PC-9 (cell line): ENCODE data around the gene BCR. TPM values are rescaled to one million over a fixed set of nuclear protein-coding genes. Genes with fewer than 3 reads are reported as not detected.

ENCODE experiments used
- BruUV-seq: library from RNA; stranded (reverse); fragments of 400-500 nt; replicated peaks from 2 replicates; lab custom pipeline; 2021; lab: Mats Ljungman, UMichigan
- CTCF ChIA-PET: fragments of 300-600 bp; sonication (Branson Sonifier 250); formaldehyde crosslinking; loops from one replicate; lab custom pipeline; 2022; ENCODE audit warnings: antibody characterized with exemption; lab: Charles Lee
- POLR2A ChIA-PET: fragments of 300-600 bp; sonication (Branson Sonifier 250); formaldehyde crosslinking; loops from one replicate; lab custom pipeline; 2022; ENCODE audit warnings: antibody characterized with exemption; ENCODE audit not compliant: unreplicated experiment; lab: Charles Lee
- DNase-seq, 2 experiments: peaks; one replicate each; pipeline versions ENCODE4 v3.0.0 to v3.0.0-alpha.2; 2015 to 2022; ENCODE audit warnings: mixed read lengths in 1 of 2
- H2AFZ ChIP-seq: fragments of 200-600 bp; sonication (generic); 2 replicates; pipeline ENCODE4 v1.8.1; 2017; ENCODE audit warnings: antibody characterized with exemption
- H3F3A ChIP-seq: fragments of 200-600 bp; sonication (generic); 2 replicates; pipeline ENCODE4 v1.8.1; 2017; ENCODE audit warnings: antibody characterized with exemption, mild to moderate bottlenecking, low read depth; ENCODE audit not compliant: insufficient read depth
- H3K27ac ChIP-seq: fragments of 200-600 bp; sonication (generic); 2 replicates; pipeline ENCODE4 v1.6.1; 2016; ENCODE audit warnings: mixed run types
- H3K27me3 ChIP-seq: fragments of 200-600 bp; sonication (generic); 2 replicates; pipeline ENCODE4 v1.6.1; 2016; ENCODE audit warnings: low read depth, mixed run types; ENCODE audit not compliant: insufficient read depth
- H3K36me3 ChIP-seq: fragments of 200-600 bp; sonication (generic); 2 replicates; pipeline ENCODE4 v1.6.1; 2016; ENCODE audit warnings: low read depth, mixed run types
- H3K4me1 ChIP-seq: fragments of 200-600 bp; sonication (generic); replicated peaks from 2 replicates; pipeline ENCODE4 v1.6.1; 2016; ENCODE audit warnings: mixed run types; ENCODE audit not compliant: insufficient read depth
- H3K4me2 ChIP-seq: fragments of 200-600 bp; sonication (generic); 2 replicates; pipeline ENCODE4 v1.6.1; 2017; ENCODE audit warnings: mixed run types
- H3K4me3 ChIP-seq: fragments of 200-600 bp; sonication (generic); 2 replicates; pipeline ENCODE4 v1.6.1; 2016; ENCODE audit warnings: mixed run types
- H3K79me2 ChIP-seq: fragments of 200-600 bp; sonication (generic); 2 replicates; pipeline ENCODE4 v1.6.1; 2017; ENCODE audit warnings: low read depth, mixed run types
- H3K9me2 ChIP-seq: fragments of 200-600 bp; sonication (generic); 2 replicates; pipeline ENCODE4 v1.8.1; 2017; ENCODE audit warnings: mild to moderate bottlenecking; ENCODE audit not compliant: insufficient read depth
- H3K9me3 ChIP-seq: fragments of 200-600 bp; sonication (generic); 2 replicates; pipeline ENCODE4 v1.8.1; 2016; ENCODE audit warnings: low read depth; ENCODE audit not compliant: insufficient read depth
- H4K20me1 ChIP-seq: fragments of 200-600 bp; sonication (generic); 2 replicates; pipeline ENCODE4 v1.8.1; 2017; ENCODE audit not compliant: insufficient read depth
- EZH2 ChIP-seq: fragments of 200-600 bp; sonication (generic); IDR thresholded peaks from 2 replicates; pipeline ENCODE4 v1.8.0; 2017; ENCODE audit warnings: antibody characterized with exemption, low read depth
- intact Hi-C: fragments of 100-400 bp; cut with micrococcal nuclease; formaldehyde crosslinking; loops from one replicate; pipeline ENCODE4 v1.10.0; 2022; ENCODE audit not compliant: unreplicated experiment
- total RNA-seq: library from RNA; stranded (reverse); gene quantifications from 2 replicates; pipeline ENCODE4 v1.2.3, GENCODE V29; 2021
- TF ChIP-seq, protein P1 (sequence below): fragments of 200-600 bp; sonication (generic); conservative IDR thresholded peaks from 2 replicates; pipeline ENCODE4 v1.6.1; 2017; ENCODE audit warnings: mixed run types, antibody characterized with exemption, mild to moderate bottlenecking, moderate library complexity

Gene BCR
- total RNA-seq, 1 experiment from 2014 or later, result 47.8 TPM

DNA sequence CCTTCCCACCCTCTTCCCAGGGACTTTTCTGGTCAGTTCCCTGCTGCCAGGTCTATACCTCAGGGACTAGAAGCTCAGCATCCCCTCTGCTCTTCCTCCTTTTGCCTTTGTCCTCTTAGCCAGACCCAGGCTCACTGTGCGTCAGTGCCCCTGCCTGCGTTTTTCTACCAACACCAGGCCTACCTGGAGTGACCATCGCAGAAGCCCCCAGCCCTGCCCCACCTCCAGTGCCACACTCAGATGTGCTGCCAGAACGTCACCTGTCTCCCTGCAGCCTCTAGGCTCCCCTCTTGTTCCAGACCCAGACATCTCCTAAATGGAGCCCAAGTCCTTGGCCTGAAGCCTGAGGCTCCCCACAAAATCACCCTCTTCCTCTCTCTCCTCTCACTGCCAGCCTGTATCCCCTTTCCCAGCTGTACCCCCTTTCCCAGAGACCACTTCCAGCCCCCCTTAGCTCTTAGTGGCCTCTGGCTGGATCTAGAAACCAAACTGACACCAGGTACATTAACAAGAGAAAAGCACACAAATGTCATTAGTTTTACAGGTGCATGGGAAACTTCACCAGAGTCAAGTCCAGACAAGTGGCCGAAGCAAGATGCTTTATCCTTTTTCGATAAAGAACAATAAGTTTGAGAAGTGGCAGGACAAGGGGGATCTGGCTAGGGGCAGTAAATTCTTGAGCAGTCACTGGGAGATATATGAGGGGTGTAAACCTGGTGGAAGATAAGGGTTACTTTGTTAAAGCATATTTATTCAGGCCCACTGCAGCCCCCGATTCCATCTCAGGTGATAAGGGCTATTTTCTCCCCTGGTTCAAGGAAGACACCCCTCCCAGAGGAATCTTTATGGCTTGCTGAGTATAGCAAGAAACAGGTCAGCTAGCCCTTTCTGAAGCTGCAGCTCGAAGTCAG lies 61.5 kb downstream of the BCR start:
- no peak for TF ChIP-seq EZH2
- TF ChIP-seq, protein P1, sequence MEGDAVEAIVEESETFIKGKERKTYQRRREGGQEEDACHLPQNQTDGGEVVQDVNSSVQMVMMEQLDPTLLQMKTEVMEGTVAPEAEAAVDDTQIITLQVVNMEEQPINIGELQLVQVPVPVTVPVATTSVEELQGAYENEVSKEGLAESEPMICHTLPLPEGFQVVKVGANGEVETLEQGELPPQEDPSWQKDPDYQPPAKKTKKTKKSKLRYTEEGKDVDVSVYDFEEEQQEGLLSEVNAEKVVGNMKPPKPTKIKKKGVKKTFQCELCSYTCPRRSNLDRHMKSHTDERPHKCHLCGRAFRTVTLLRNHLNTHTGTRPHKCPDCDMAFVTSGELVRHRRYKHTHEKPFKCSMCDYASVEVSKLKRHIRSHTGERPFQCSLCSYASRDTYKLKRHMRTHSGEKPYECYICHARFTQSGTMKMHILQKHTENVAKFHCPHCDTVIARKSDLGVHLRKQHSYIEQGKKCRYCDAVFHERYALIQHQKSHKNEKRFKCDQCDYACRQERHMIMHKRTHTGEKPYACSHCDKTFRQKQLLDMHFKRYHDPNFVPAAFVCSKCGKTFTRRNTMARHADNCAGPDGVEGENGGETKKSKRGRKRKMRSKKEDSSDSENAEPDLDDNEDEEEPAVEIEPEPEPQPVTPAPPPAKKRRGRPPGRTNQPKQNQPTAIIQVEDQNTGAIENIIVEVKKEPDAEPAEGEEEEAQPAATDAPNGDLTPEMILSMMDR, result no peak
- no peak for DNase-seq
- no peaks in the 10 kb centered on the region for H3K9me3 ChIP-seq
- no peak overlapping the region for H3K4me2 ChIP-seq
- H3K4me1 ChIP-seq, result no peaks in the 10 kb centered on the region
- peaks cover 81% of the 10 kb centered on the region for H3K79me2 ChIP-seq
- intact Hi-C loops, result no loop called here
- H3K36me3 ChIP-seq, result no peaks in the 10 kb centered on the region
- BruUV-seq, result no TSS peak
- H4K20me1 ChIP-seq, result peaks cover 13% of the 10 kb centered on the region
- no peaks in the 10 kb centered on the region for H3F3A ChIP-seq
- no peak overlapping the region for H3K27ac ChIP-seq
- POLR2A ChIA-PET, result no interaction called here
- no peak overlapping the region for H2AFZ ChIP-seq
- H3K4me3 ChIP-seq, result no peak overlapping the region
- H3K27me3 ChIP-seq, result no peaks in the 10 kb centered on the region
- H3K9me2 ChIP-seq, result no peaks in the 10 kb centered on the region
- CTCF ChIA-PET, result interaction anchor here (1.5 kb wide), 1 partner anchor 40 kb away, joined by 4 read pairs; no protein-coding TSS in a partner anchor

DNA sequence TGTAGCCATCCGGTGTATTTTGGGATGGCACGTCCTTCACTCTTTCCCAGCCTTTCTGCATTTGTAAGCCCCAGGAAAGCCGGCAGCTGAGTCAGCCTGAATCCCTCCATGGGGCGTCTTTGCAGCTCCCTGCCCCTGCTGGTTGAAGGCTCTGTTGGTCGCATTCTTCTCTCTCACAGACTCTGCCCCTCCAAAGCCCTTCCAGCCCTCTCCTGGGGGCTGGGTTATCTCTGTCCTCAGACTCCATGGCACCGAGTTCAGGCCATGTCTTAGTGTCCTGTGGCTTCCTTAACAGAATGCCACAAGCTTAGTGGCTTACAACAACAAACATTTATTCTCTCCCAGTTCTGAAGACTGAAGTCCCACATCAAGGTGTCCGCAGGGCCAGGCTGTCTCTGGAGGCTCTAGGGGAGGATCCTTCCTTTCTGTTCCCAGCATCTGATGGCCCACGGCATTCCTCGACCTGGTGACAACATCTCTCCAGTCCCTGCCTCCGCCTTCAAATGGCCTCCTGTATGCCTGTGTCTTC lies 62.2 kb downstream of the BCR start:
- Histone ChIP-seq H2AFZ (no peak overlapping the region), H3K27ac (no peak overlapping the region), H3K4me3 (no peak overlapping the region), H3K4me1 (peaks cover 6% of the 10 kb centered on the region), H3K79me2 (peaks cover 81% of the 10 kb centered on the region), H3F3A (no peaks in the 10 kb centered on the region), H3K4me2 (no peak overlapping the region), H3K36me3 (no peaks in the 10 kb centered on the region), H4K20me1 (peaks cover 13% of the 10 kb centered on the region), H3K9me3 (no peaks in the 10 kb centered on the region), H3K9me2 (no peaks in the 10 kb centered on the region), H3K27me3 (no peaks in the 10 kb centered on the region)
- POLR2A ChIA-PET, result interaction anchor here (0.6 kb wide), 1 partner anchor 96 kb away, joined by 4 read pairs; no protein-coding TSS in a partner anchor
- no peak for DNase-seq
- intact Hi-C loops, result no loop called here
- CTCF ChIA-PET, result interaction anchor here (1.5 kb wide), 1 partner anchor 39 kb away, joined by 4 read pairs; no protein-coding TSS in a partner anchor
- TF ChIP-seq, protein P1, result no peak
- no peak for TF ChIP-seq EZH2
- BruUV-seq, result no TSS peak

DNA sequence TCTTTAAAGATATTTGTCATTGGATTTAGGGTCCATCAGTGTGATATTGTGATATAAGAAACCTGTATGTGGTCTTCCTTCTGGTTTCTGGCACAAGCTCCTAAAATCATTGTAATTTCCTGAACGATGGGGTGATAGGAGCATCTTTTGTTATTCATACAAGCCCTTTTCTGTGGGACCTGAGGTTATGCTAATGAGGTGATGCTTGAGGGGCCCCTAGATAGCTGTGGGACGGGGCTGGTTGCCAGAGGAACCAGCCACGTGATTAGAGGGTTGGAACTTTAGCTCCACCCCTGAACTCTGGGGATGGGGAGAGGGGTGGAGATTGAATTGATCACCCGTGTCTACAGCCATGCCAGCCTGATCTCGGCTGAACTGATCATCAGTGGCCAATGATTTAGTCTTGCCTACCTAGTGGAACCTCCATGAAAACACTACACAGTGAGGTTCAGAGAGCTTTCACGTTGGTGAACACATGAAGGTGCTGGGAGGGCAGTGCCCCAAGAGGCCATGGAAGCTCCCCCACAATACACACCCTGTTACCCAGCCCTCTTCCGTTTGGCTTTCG lies 62.8 kb downstream of the BCR start:
- POLR2A ChIA-PET, result interaction anchor here (0.6 kb wide), 1 partner anchor 97 kb away, joined by 4 read pairs; no protein-coding TSS in a partner anchor
- Histone ChIP-seq H3K9me2 (no peaks in the 10 kb centered on the region), H3K36me3 (no peaks in the 10 kb centered on the region), H4K20me1 (peaks cover 13% of the 10 kb centered on the region), H3K4me2 (no peak overlapping the region), H3K9me3 (no peaks in the 10 kb centered on the region), H3K27me3 (no peaks in the 10 kb centered on the region), H3K27ac (no peak overlapping the region), H3K79me2 (peaks cover 83% of the 10 kb centered on the region), H3K4me3 (no peak overlapping the region), H3K4me1 (peaks cover 11% of the 10 kb centered on the region), H3F3A (peaks cover 5% of the 10 kb centered on the region; the same call in 1 of the 2 replicates), H2AFZ (no peak overlapping the region)
- no peak for DNase-seq
- TF ChIP-seq, protein P1, result no peak
- TF ChIP-seq EZH2, result no peak
- CTCF ChIA-PET, result interaction anchor here (1.5 kb wide), 1 partner anchor 39 kb away, joined by 4 read pairs; no protein-coding TSS in a partner anchor
- intact Hi-C loops, result no loop called here
- BruUV-seq, result no TSS peak
